SU-DHL-6 (cell line): ENCODE measurements around the gene EPB41L2.

Experiments used
- H2AFZ ChIP-seq: fragments of 200-600 bp; sonication (generic); 2 replicates; pipeline ENCODE4 v1.6.1; 2014; ENCODE audit warnings: low read depth, mild to moderate bottlenecking, moderate library complexity, mixed read lengths, antibody characterized with exemption, low read length; ENCODE audit not compliant: severe bottlenecking
- H3F3A ChIP-seq: fragments of 200-600 bp; shearing (Covaris generic); 2 replicates; pipeline ENCODE4 v1.6.0; 2016; ENCODE audit warnings: antibody characterized with exemption, mild to moderate bottlenecking; ENCODE audit not compliant: insufficient read depth
- H3K27ac ChIP-seq: fragments of 200-600 bp; sonication (generic); 2 replicates; pipeline ENCODE4 v1.5.1; 2016; ENCODE audit warnings: low read depth, mild to moderate bottlenecking, low read length, moderate library complexity, mixed read lengths
- H3K27me3 ChIP-seq: fragments of 200-600 bp; sonication (generic), shearing (Covaris generic); 2 replicates; pipeline ENCODE4 v1.6.0; 2014; ENCODE audit warnings: mild to moderate bottlenecking, low read length
- H3K36me3 ChIP-seq: fragments of 200-600 bp; sonication (generic); 2 replicates; pipeline ENCODE4 v1.6.1; 2014; ENCODE audit warnings: mild to moderate bottlenecking, low read length, mixed read lengths
- H3K4me2 ChIP-seq: fragments of 300-600, 200-600 bp; shearing (Covaris generic), sonication (generic); 2 replicates; pipeline ENCODE4 v1.6.0; 2014; ENCODE audit warnings: low read length, low read depth, mild to moderate bottlenecking; ENCODE audit not compliant: poor library complexity, severe bottlenecking
- H3K4me3 ChIP-seq: fragments of 200-600 bp; sonication (generic); 2 replicates; pipeline ENCODE4 v1.5.1; 2014; ENCODE audit warnings: antibody characterized with exemption, low read length, mild to moderate bottlenecking, mixed read lengths; ENCODE audit not compliant: insufficient read depth, poor library complexity, severe bottlenecking
- H3K79me2 ChIP-seq: fragments of 200-600 bp; sonication (generic); 2 replicates; pipeline ENCODE4 v1.6.1; 2014; ENCODE audit warnings: mild to moderate bottlenecking, low read length, moderate library complexity; ENCODE audit not compliant: insufficient read depth
- H3K9ac ChIP-seq: fragments of 200-600 bp; sonication (generic); 2 replicates; pipeline ENCODE4 v1.7.0; 2014; ENCODE audit warnings: mild to moderate bottlenecking, low read length
- H3K9me2 ChIP-seq: fragments of 200-600 bp; sonication (generic); replicated peaks from 2 replicates; pipeline ENCODE4 v1.6.1; 2014; ENCODE audit warnings: low read length; ENCODE audit not compliant: insufficient read depth
- H3K9me3 ChIP-seq: fragments of 200-600 bp; sonication (generic); 2 replicates; pipeline ENCODE4 v1.6.1; 2014; ENCODE audit warnings: low read length, mixed read lengths; ENCODE audit not compliant: insufficient read depth
- H4K20me1 ChIP-seq: fragments of 200-600 bp; sonication (generic); 2 replicates; pipeline ENCODE4 v1.6.1; 2014; ENCODE audit warnings: low read depth, mild to moderate bottlenecking, antibody characterized with exemption, low read length, moderate library complexity, mixed read lengths
- EZH2phosphoT487 ChIP-seq: fragments of 200-600 bp; sonication (generic), shearing (Covaris generic); conservative IDR thresholded peaks from 2 replicates; pipeline ENCODE4 v1.6.1; 2018; ENCODE audit warnings: mild to moderate bottlenecking, antibody characterized with exemption, low read length, moderate library complexity, mixed read lengths
- TF ChIP-seq, protein P1 (sequence below): fragments of 200-600 bp; sonication (generic); IDR thresholded peaks from one replicate; pipeline ENCODE4 v1.5.1; 2017; ENCODE audit warnings: antibody characterized with exemption, mild to moderate bottlenecking, low read length, moderate library complexity; ENCODE audit not compliant: insufficient read depth, poor library complexity, severe bottlenecking

EPB41L2 gene

DNA sequence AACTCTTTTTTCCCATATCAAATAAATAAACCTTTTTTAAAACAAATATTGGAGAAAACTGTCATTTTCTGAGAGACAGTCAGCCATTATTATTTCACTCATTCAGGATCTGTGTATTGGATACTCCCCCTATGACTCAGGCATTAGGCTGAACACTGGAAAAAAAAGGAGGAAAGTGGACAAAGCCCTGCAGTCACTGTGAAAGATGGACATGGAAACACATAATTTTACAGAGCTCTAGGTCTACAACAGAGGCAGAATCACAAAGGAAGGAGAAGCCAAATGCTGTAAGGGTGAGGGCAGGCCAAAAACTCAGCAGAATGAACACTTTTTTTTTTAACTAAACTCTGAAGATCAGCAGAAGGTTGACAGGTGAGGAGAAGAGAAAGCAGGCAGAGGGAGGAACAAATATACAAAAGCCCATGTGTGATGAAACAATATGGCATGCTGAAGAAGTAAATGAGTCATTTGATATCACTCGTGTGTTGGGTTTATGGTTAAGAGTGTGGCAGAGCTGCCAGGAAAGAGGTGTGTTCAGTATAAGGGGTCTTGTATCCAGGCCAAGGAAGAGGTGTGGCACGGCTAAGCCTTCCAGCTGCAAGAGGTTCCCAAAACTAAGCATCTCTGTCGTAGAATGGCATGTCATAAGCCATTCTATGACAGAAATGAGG is 39.1 kb downstream of the EPB41L2 start:
- H3K4me3 ChIP-seq = no peak overlapping the region
- H3K79me2 ChIP-seq = no peaks in the 10 kb centered on the region
- H3K4me2 ChIP-seq = no peak overlapping the region

DNA sequence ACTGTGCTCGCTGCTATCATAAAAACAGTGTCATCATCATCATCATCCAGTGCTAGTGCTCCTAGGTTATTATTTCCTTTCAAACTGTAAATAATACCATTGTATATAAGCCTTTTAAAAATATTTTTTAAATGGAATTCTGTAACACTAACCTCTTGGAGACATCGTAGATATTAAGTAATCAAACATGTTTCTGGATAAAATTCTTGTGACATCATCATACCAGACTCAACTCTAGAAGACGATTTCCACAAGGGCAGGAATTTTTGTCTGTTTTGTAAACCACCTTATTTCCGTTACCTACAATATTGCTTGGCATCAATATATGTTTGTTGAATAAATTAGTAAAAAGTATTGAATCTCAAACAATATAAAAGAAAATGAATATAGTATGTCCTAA is 40.4 kb downstream of the EPB41L2 start:
- TF ChIP-seq EZH2phosphoT487 = no peak
- TF ChIP-seq, protein P1, sequence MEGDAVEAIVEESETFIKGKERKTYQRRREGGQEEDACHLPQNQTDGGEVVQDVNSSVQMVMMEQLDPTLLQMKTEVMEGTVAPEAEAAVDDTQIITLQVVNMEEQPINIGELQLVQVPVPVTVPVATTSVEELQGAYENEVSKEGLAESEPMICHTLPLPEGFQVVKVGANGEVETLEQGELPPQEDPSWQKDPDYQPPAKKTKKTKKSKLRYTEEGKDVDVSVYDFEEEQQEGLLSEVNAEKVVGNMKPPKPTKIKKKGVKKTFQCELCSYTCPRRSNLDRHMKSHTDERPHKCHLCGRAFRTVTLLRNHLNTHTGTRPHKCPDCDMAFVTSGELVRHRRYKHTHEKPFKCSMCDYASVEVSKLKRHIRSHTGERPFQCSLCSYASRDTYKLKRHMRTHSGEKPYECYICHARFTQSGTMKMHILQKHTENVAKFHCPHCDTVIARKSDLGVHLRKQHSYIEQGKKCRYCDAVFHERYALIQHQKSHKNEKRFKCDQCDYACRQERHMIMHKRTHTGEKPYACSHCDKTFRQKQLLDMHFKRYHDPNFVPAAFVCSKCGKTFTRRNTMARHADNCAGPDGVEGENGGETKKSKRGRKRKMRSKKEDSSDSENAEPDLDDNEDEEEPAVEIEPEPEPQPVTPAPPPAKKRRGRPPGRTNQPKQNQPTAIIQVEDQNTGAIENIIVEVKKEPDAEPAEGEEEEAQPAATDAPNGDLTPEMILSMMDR = no peak
- Histone ChIP-seq H2AFZ (no peak overlapping the region), H3K79me2 (no peaks in the 10 kb centered on the region)

More for the DNA sequence above, 39.1 kb downstream of the EPB41L2 start:
- no peaks in the 10 kb centered on the region for H4K20me1 ChIP-seq
- H3F3A ChIP-seq = no peaks in the 10 kb centered on the region
- no peak overlapping the region for H2AFZ ChIP-seq
- H3K27ac ChIP-seq = no peak overlapping the region
- no peaks in the 10 kb centered on the region for H3K9me3 ChIP-seq
- H3K9me2 ChIP-seq = no peaks in the 10 kb centered on the region
- H3K9ac ChIP-seq = no peak overlapping the region
- no peaks in the 10 kb centered on the region for H3K36me3 ChIP-seq
- TF ChIP-seq EZH2phosphoT487 = no peak
- TF ChIP-seq, protein P1 = no peak
- H3K27me3 ChIP-seq = no peaks in the 10 kb centered on the region

DNA sequence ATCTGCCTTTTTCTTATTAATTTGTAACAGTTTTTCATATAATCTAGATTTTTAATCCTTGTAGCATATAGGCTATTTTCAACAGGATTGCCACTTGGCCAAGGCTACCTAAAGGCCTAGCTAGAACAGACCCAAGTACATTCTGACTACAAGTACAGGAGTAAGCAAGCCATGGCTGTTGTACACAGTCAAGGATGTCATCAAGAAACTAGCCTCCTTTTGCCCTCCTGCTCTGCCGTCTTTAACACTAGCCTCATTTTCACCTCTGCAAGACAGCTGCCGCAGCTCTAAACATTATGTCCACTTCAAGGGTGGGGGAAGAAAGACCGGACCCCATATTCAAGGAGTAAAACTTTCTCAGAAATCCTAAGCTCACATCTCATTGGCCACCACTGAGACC is 45.1 kb downstream of the EPB41L2 start:
- Histone ChIP-seq H3K36me3 (no peaks in the 10 kb centered on the region), H3K9me2 (no peaks in the 10 kb centered on the region), H4K20me1 (no peaks in the 10 kb centered on the region), H3K4me2 (no peak overlapping the region), H3K27ac (no peak overlapping the region), H3K4me3 (no peak overlapping the region), H3F3A (no peaks in the 10 kb centered on the region), H3K9me3 (no peaks in the 10 kb centered on the region), H3K9ac (no peak overlapping the region), H2AFZ (no peak overlapping the region), H3K27me3 (no peaks in the 10 kb centered on the region), H3K79me2 (no peaks in the 10 kb centered on the region)
- TF ChIP-seq, protein P1 = no peak
- no peak for TF ChIP-seq EZH2phosphoT487

More for the DNA sequence above, 40.4 kb downstream of the EPB41L2 start:
- Histone ChIP-seq H3K9me2 (no peaks in the 10 kb centered on the region), H3K27ac (no peak overlapping the region), H3K9ac (no peak overlapping the region), H3K4me2 (no peak overlapping the region), H4K20me1 (no peaks in the 10 kb centered on the region), H3K4me3 (no peak overlapping the region), H3K9me3 (no peaks in the 10 kb centered on the region), H3K27me3 (no peaks in the 10 kb centered on the region), H3F3A (no peaks in the 10 kb centered on the region), H3K36me3 (no peaks in the 10 kb centered on the region)
